Measurements from ENCODE around the gene C14orf180.
"Not testable (repeated sequence)": the region's sequence is repeated elsewhere in the genome, so short reads cannot be mapped to it uniquely, and the experiment has no call there.

The C14orf180 gene

GRCh38 chr14:104636131-104636530 lies 56.6 kb downstream of the C14orf180 start:
- intact Hi-C loops (cut with DNase I) = no loop called here
- peak in 1 of 10 donors; percentile 42 for DNase-seq

GRCh38 chr14:104636846-104637545 lies 57.4 kb downstream of the C14orf180 start:
- DNase-seq = peak in 1 of 10 donors; percentile 64
- intact Hi-C loops (cut with DNase I) = not testable (repeated sequence)

GRCh38 chr14:104637546-104638003 lies 58.0 kb downstream of the C14orf180 start:
- intact Hi-C loops (cut with DNase I) = no loop called here

DNA sequence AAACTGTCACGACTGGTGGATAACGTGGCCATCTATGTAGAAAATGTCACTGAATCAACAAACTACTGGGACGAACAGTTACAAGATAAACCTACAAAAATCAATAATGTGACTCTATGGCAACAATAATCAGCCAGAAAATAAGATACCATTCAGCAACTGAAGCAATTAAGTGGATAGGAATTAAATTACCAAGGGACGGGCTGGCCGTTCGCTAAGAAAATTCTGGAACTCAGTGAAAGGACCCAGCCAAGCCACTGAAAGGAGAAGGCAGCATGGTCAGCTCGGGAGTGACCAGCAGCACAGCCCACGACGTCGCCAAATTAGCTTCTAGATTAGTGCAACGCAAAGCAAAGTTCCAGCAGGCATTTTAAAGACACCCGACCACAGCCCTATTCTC lies 58.6 kb downstream of the C14orf180 start:
- intact Hi-C loops (cut with DNase I) = no loop called here
- peak in 1 of 10 donors; percentile 51 for DNase-seq

More at GRCh38 chr14:104637546-104638003, 58.0 kb downstream of the C14orf180 start:
- no peak for DNase-seq

DNA sequence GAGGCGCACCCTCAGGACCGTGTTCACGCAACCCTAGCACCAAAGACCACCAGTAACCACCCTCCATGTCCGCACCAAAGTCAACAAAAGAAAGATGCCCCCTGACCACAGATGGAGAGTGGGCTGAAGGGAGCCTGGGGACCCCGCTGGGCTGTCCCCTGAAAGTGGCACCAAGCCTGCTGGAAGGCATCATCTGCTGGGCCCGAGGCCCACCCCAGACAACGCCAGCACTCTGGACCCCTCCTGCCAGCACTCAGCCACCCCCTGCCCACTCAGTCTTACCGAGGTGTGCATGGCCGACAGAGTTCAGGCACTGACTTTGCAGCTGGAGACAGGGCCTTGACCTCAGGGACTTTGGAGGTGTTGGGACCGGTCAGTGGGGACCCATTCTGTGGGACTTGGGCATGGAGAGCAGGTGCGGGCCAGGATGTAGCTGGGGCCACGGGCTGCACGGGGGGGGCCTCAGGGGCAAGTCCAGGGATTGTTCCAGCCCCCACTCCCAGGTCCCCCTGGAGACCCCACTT lies 59.4 kb downstream of the C14orf180 start:
- intact Hi-C loops (cut with DNase I) = no loop called here
- DNase-seq = peak in 2 of 10 donors; percentile 73 to 77

DNA sequence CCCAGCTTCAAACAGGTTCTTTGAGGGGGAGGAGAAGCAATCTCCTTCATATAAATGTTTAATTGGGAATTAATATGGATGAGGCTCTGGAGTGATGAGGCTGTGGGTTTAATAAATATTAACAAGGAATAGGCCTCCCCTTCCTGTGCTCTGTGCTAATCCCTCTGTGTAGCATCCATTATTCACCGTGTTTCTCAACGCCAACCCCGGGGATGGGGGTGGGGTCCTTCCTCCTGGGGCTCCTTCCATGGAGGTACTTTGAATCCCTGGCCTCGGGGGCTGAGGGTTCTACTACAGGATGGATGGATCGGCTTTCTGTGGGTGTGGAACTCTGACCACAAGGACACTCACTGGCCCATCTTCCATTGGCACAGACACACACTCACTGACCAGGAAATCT lies 59.9 kb downstream of the C14orf180 start:
- intact Hi-C loops (cut with DNase I) = no loop called here
- peak in 1 of 10 donors; percentile 24 for DNase-seq

Measured in posterior cingulate gyrus (tissue), 11 donors.